OCI-LY1 (cell line): ENCODE measurements around the gene FBXO5.
"Not testable (repeated sequence)": the region's sequence is repeated elsewhere in the genome, so short reads cannot be mapped to it uniquely, and the experiment has no call there.

ENCODE experiments used
- H2AFZ ChIP-seq: fragments of 200-600 bp; sonication (generic), shearing (Covaris generic); 2 replicates; pipeline ENCODE4 v1.6.0; 2014; ENCODE audit warnings: antibody characterized with exemption, mild to moderate bottlenecking, low read length
- H3F3A ChIP-seq: fragments of 200-600 bp; sonication (generic), shearing (Covaris generic); 2 replicates; pipeline ENCODE4 v1.6.0; 2014; ENCODE audit warnings: mild to moderate bottlenecking, antibody characterized with exemption, low read length, moderate library complexity; ENCODE audit not compliant: insufficient read depth
- H3K27ac ChIP-seq: fragments of 200-600 bp; sonication (generic); 2 replicates; pipeline ENCODE4 v1.5.1; 2014; ENCODE audit warnings: low read length, mixed run types, mild to moderate bottlenecking, low read depth; ENCODE audit not compliant: poor library complexity, severe bottlenecking
- H3K27me3 ChIP-seq: fragments of 200-600 bp; sonication (generic); 2 replicates; pipeline ENCODE4 v1.6.0; 2014; ENCODE audit warnings: antibody characterized with exemption, mild to moderate bottlenecking, low read length, moderate library complexity; ENCODE audit not compliant: insufficient read depth
- H3K36me3 ChIP-seq: fragments of 200-600 bp; sonication (generic); 2 replicates; pipeline ENCODE4 v1.6.1; 2014; ENCODE audit warnings: mild to moderate bottlenecking, antibody characterized with exemption, low read length, moderate library complexity, mixed read lengths; ENCODE audit not compliant: insufficient read depth
- H3K4me1 ChIP-seq: fragments of 200-600 bp; sonication (generic); 2 replicates; pipeline ENCODE4 v1.5.1; 2014; ENCODE audit warnings: mild to moderate bottlenecking, low read length, moderate library complexity; ENCODE audit not compliant: insufficient read depth, severe bottlenecking
- H3K4me2 ChIP-seq: fragments of 200-600 bp; sonication (generic), shearing (Covaris generic); 2 replicates; pipeline ENCODE4 v1.6.1; 2014; ENCODE audit warnings: low read length
- H3K4me3 ChIP-seq: fragments of 200-600 bp; sonication (generic); 2 replicates; pipeline ENCODE4 v1.5.1; 2014; ENCODE audit warnings: low read length, low read depth, mild to moderate bottlenecking, mixed read lengths; ENCODE audit not compliant: poor library complexity, severe bottlenecking
- H3K79me2 ChIP-seq: fragments of 200-600 bp; shearing (Covaris generic); 2 replicates; pipeline ENCODE4 v1.6.1; 2016; ENCODE audit warnings: mixed run types, low read length, mixed read lengths; ENCODE audit not compliant: insufficient read depth
- H3K9ac ChIP-seq: fragments of 200-600 bp; sonication (generic), shearing (Covaris generic); 2 replicates; pipeline ENCODE4 v1.6.1; 2014; ENCODE audit warnings: mild to moderate bottlenecking, low read length, mixed read lengths
- H3K9me2 ChIP-seq: fragments of 200-600 bp; sonication (generic), shearing (Covaris generic); 2 replicates; pipeline ENCODE4 v1.6.1; 2014; ENCODE audit warnings: low read depth, mild to moderate bottlenecking, low read length, mixed read lengths
- H3K9me3 ChIP-seq: fragments of 200-600 bp; shearing (Covaris generic); 2 replicates; pipeline ENCODE4 v1.6.1; 2014; ENCODE audit warnings: low read length, mixed read lengths
- H4K20me1 ChIP-seq: fragments of 200-600 bp; sonication (generic), shearing (Covaris generic); 2 replicates; pipeline ENCODE4 v1.6.0; 2016; ENCODE audit warnings: mild to moderate bottlenecking, low read length; ENCODE audit not compliant: insufficient read depth
- CTCF ChIP-seq: fragments of 200-600 bp; sonication (generic), shearing (Covaris generic); IDR thresholded peaks from 2 replicates; pipeline ENCODE4 v1.5.1; 2017; ENCODE audit warnings: mild to moderate bottlenecking, antibody characterized with exemption, low read length, moderate library complexity, mixed read lengths
- EZH2 ChIP-seq: fragments of 200-600 bp; sonication (generic), shearing (Covaris generic); IDR thresholded peaks from 2 replicates; pipeline ENCODE4 v1.8.0; 2017; ENCODE audit warnings: borderline replicate concordance, mixed run types, mild to moderate bottlenecking, antibody characterized with exemption, low read length, moderate library complexity, mixed read lengths

Gene FBXO5

GRCh38 chr6:153001767-153002612 lies 19.1 kb upstream of the FBXO5 start:
- H3K27me3 ChIP-seq: no peaks in the 10 kb centered on the region
- no peaks in the 10 kb centered on the region for H4K20me1 ChIP-seq
- H3K9me2 ChIP-seq: no peaks in the 10 kb centered on the region
- peak overlapping the region; percentile 1 for H3K27ac ChIP-seq
- peaks cover 35% of the 10 kb centered on the region for H3K36me3 ChIP-seq
- no peaks in the 10 kb centered on the region for H3K9me3 ChIP-seq
- no peak overlapping the region for H2AFZ ChIP-seq
- peak overlapping the region; percentile 87 for H3K9ac ChIP-seq
- H3K4me2 ChIP-seq: peak overlapping the region; percentile 95
- TF ChIP-seq EZH2 (no peak), CTCF (no peak)
- H3F3A ChIP-seq: no peaks in the 10 kb centered on the region
- H3K4me1 ChIP-seq: peaks cover 32% of the 10 kb centered on the region
- peak overlapping the region; percentile 89 for H3K4me3 ChIP-seq
- peaks cover 35% of the 10 kb centered on the region for H3K79me2 ChIP-seq

GRCh38 chr6:153000790-153001189 lies 17.9 kb upstream of the FBXO5 start:
- H4K20me1 ChIP-seq, H3K9me3 ChIP-seq, H3K27me3 ChIP-seq, H3F3A ChIP-seq, H2AFZ ChIP-seq, H3K9ac ChIP-seq, H3K9me2 ChIP-seq, H3K27ac ChIP-seq: not testable (repeated sequence)
- Histone ChIP-seq H3K4me2 (peak overlapping the region; percentile 95), H3K4me3 (peak overlapping the region; percentile 89), H3K36me3 (peaks cover 47% of the 10 kb centered on the region), H3K4me1 (peaks cover 35% of the 10 kb centered on the region), H3K79me2 (peaks cover 43% of the 10 kb centered on the region)

- no peaks in the 10 kb centered on the region for H3F3A ChIP-seq
- H3K9me3 ChIP-seq: 0 out of 2 replicates have a peak, but pooled peaks cover 2% of the 10 kb centered on the region
- no peak overlapping the region for H3K9ac ChIP-seq
- H3K36me3 ChIP-seq: peaks cover 53% of the 10 kb centered on the region
- no peak overlapping the region for H2AFZ ChIP-seq
- peaks cover 35% of the 10 kb centered on the region for H3K4me1 ChIP-seq
- TF ChIP-seq CTCF (no peak), EZH2 (no peak)
- H3K27ac ChIP-seq: no peak overlapping the region
- H3K4me3 ChIP-seq: no peak overlapping the region
- H3K4me2 ChIP-seq: no peak overlapping the region
- H3K27me3 ChIP-seq: no peaks in the 10 kb centered on the region
- peaks cover 49% of the 10 kb centered on the region for H3K79me2 ChIP-seq
- H4K20me1 ChIP-seq: no peaks in the 10 kb centered on the region
- no peaks in the 10 kb centered on the region for H3K9me2 ChIP-seq
Measured at GRCh38 chr6:153000243-153000642, 17.4 kb upstream of the FBXO5 start.

- H3K36me3 ChIP-seq: peaks cover 59% of the 10 kb centered on the region
- not testable (repeated sequence) for H3K4me3 ChIP-seq
Measured at GRCh38 chr6:152999538-152999937, 16.7 kb upstream of the FBXO5 start.

More at GRCh38 chr6:152999538-152999937, 16.7 kb upstream of the FBXO5 start:
- not testable (repeated sequence) for H2AFZ ChIP-seq, H3K27me3 ChIP-seq, H3K9ac ChIP-seq, H3K9me3 ChIP-seq, H3K9me2 ChIP-seq, H4K20me1 ChIP-seq, H3K4me2 ChIP-seq, H3K27ac ChIP-seq, H3F3A ChIP-seq
- H3K4me1 ChIP-seq: peaks cover 35% of the 10 kb centered on the region
- H3K79me2 ChIP-seq: peaks cover 49% of the 10 kb centered on the region
